CD14-positive monocyte (primary cell): ENCODE data around the gene CYCS. TPM values are rescaled to one million over a fixed set of nuclear protein-coding genes. Genes with fewer than 3 reads are reported as not detected.
"Not testable (repeated sequence)": the region's sequence is repeated elsewhere in the genome, so short reads cannot be mapped to it uniquely, and the experiment has no call there.

Source experiments
- DNase-seq, 3 donors: peaks; one replicate each; pipeline ENCODE4 v3.0.0-alpha.2; 2011 to 2022
- H2AFZ ChIP-seq: 2 replicates; pipeline ENCODE4 v1.6.0; 2012; ENCODE audit warnings: mild to moderate bottlenecking, low read depth, low read length, inconsistent platforms; ENCODE audit not compliant: insufficient read depth, poor library complexity, severe bottlenecking
- H3K27ac ChIP-seq, 2 donors: 1 replicate in 1 of 2; 2 replicates in 1 of 2; pipeline ENCODE4 v1.5.1; 2012 to 2013; ENCODE audit warnings: low read length in 2 of 2, control low read depth in 1 of 2, inconsistent platforms in 1 of 2, low read depth in 1 of 2, mild to moderate bottlenecking in 1 of 2
- H3K27me3 ChIP-seq, 2 donors: one replicate each; pipeline versions ENCODE4 v1.6.0 to v1.6.1; 2011 to 2013; ENCODE audit warnings: low read length in 2 of 2; ENCODE audit not compliant: control insufficient read depth in 2 of 2, insufficient read depth in 2 of 2
- H3K36me3 ChIP-seq, 2 donors: replicated peaks in 1 of 2; 1 replicate in 1 of 2; 2 replicates in 1 of 2; pipeline versions ENCODE4 v1.5.1 to v1.6.1; 2012 to 2013; ENCODE audit warnings: low read length in 2 of 2, control low read depth in 1 of 2, inconsistent platforms in 1 of 2, mild to moderate bottlenecking in 1 of 2; ENCODE audit not compliant: insufficient read depth in 2 of 2, control insufficient read depth in 1 of 2
- H3K4me1 ChIP-seq, 2 donors: 1 replicate in 1 of 2; 2 replicates in 1 of 2; pipeline versions ENCODE4 v1.5.1 to v1.6.1; 2012 to 2013; ENCODE audit warnings: low read length in 2 of 2, control low read depth in 1 of 2, inconsistent platforms in 1 of 2, mild to moderate bottlenecking in 1 of 2, moderate library complexity in 1 of 2; ENCODE audit not compliant: insufficient read depth in 2 of 2, control insufficient read depth in 1 of 2
- H3K4me2 ChIP-seq: replicated peaks from 2 replicates; pipeline ENCODE3; 2012; ENCODE audit warnings: low read length, moderate library complexity, mild to moderate bottlenecking; ENCODE audit not compliant: poor library complexity, severe bottlenecking; ENCODE audit errors: extremely low read depth
- H3K4me3 ChIP-seq, 3 experiments: fragments of 200-600 bp in 1 of 3; sonication (generic) in 1 of 3; replicated peaks in 1 of 3; 1 replicate in 2 of 3; 2 replicates in 1 of 3; pipeline ENCODE4 v1.5.1; 2011 to 2013; ENCODE audit warnings: low read length in 3 of 3, mild to moderate bottlenecking in 3 of 3, control low read depth in 2 of 3, low read depth in 2 of 3, inconsistent platforms in 1 of 3, moderate library complexity in 1 of 3
- H3K79me2 ChIP-seq: 2 replicates; pipeline ENCODE4 v1.6.0; 2012; ENCODE audit warnings: mild to moderate bottlenecking, control low read depth, inconsistent platforms, low read length, moderate library complexity; ENCODE audit not compliant: insufficient read depth
- H3K9ac ChIP-seq: 2 replicates; pipeline ENCODE4 v1.6.0; 2017; ENCODE audit warnings: low read length, mild to moderate bottlenecking; ENCODE audit not compliant: insufficient read depth, poor library complexity, severe bottlenecking
- H3K9me3 ChIP-seq, 2 donors: replicated peaks in 1 of 2; 1 replicate in 1 of 2; 2 replicates in 1 of 2; pipeline versions ENCODE4 v1.5.1 to v1.6.1; 2012 to 2013; ENCODE audit warnings: low read length in 2 of 2, control low read depth in 1 of 2; ENCODE audit not compliant: control insufficient read depth in 1 of 2, insufficient read depth in 1 of 2
- H4K20me1 ChIP-seq: 2 replicates; pipeline ENCODE4 v1.6.0; 2012; ENCODE audit warnings: mild to moderate bottlenecking, low read length, control low read depth, moderate library complexity; ENCODE audit not compliant: insufficient read depth
- H3K27ac Mint-ChIP-seq, 7 donors: one replicate each; pipeline ENCODE4 v1.8.0; 2020; ENCODE audit warnings: mild to moderate bottlenecking in 7 of 7, mixed read lengths in 7 of 7, moderate library complexity in 6 of 7, inconsistent platforms in 2 of 7
- H3K27me3 Mint-ChIP-seq, 3 donors: one replicate each; pipeline ENCODE4 v1.8.0; 2021 to 2022; ENCODE audit warnings: low read depth in 3 of 3, mild to moderate bottlenecking in 3 of 3, mixed read lengths in 3 of 3, moderate library complexity in 3 of 3, inconsistent platforms in 1 of 3
- H3K36me3 Mint-ChIP-seq, 2 donors: one replicate each; pipeline ENCODE4 v1.8.0; 2020; ENCODE audit warnings: mixed read lengths in 2 of 2, inconsistent platforms in 1 of 2, mild to moderate bottlenecking in 1 of 2
- H3K4me1 Mint-ChIP-seq: one replicate; pipeline ENCODE4 v1.8.0; 2020; ENCODE audit warnings: mild to moderate bottlenecking, mixed read lengths
- H3K4me3 Mint-ChIP-seq, 2 donors: one replicate each; pipeline ENCODE4 v1.8.0; 2020; ENCODE audit warnings: mild to moderate bottlenecking in 2 of 2, mixed read lengths in 2 of 2, moderate library complexity in 1 of 2
- H3K9me3 Mint-ChIP-seq, 7 donors: one replicate each; pipeline ENCODE4 v1.8.0; 2020 to 2022; ENCODE audit warnings: mixed read lengths in 7 of 7, mild to moderate bottlenecking in 6 of 7, moderate library complexity in 6 of 7, inconsistent platforms in 2 of 7
- CTCF ChIP-seq: fragments of 200-600 bp; IDR thresholded peaks from one replicate; pipeline ENCODE4 v1.8.0; 2022; ENCODE audit warnings: antibody characterized with exemption, mild to moderate bottlenecking
- WGBS: methylation state at CpG from one replicate; pipeline ENCODE4 v1.1.5; 2013; ENCODE audit warnings: missing lambda C conversion rate; ENCODE audit not compliant: insufficient coverage; 5-methylcytosine and 5-hydroxymethylcytosine counted together
- intact Hi-C, 2 donors: fragments of 100-400 bp; cut with micrococcal nuclease; formaldehyde crosslinking; loops; one replicate each; pipeline versions ENCODE4 v1.15.0 to v1.15.1; 2023
- polyA plus RNA-seq, 3 donors: library from polyadenylated mRNA; depleted of rRNA in 1 of 3; unstranded in 2 of 3; stranded (reverse) in 1 of 3; fragments of 300-500 nt in 2 of 3; fragments of >200 nt in 1 of 3; fragmentation: Illumina TruSeq in 2 of 3; gene quantifications; 1 replicate in 2 of 3; 2 replicates in 1 of 3; pipeline ENCODE4 v1.2.3, GENCODE V29; 2012 to 2021

Gene CYCS
- polyA plus RNA-seq, 3 donors = 35.8 to 99.3 (median 80.8) TPM

- no peak for TF ChIP-seq CTCF
- H3K27ac Mint-ChIP-seq = no peak overlapping the region
- Histone ChIP-seq H2AFZ (no peak overlapping the region), H4K20me1 (no peaks in the 10 kb centered on the region), H3K27me3 (no peaks in the 10 kb centered on the region), H3K36me3 (peaks cover 13 to 43% of the 10 kb centered on the region in 2 donors), H3K9ac (no peak overlapping the region), H3K4me2 (no peak overlapping the region), H3K27ac (no peak overlapping the region), H3K4me1 (no peaks in the 10 kb centered on the region), H3K4me3 (no peak overlapping the region), H3K79me2 (no peaks in the 10 kb centered on the region), H3K9me3 (no peaks in the 10 kb centered on the region)
- no peak overlapping the region for H3K4me3 Mint-ChIP-seq
- peaks cover 0 to 2% (median 1%) of the 10 kb centered on the region in 3 donors for H3K27me3 Mint-ChIP-seq
- DNase-seq = no peak
- WGBS = no CpG with 5 or more reads among the region's 3 CpGs
- no peaks in the 10 kb centered on the region for H3K4me1 Mint-ChIP-seq
- intact Hi-C loops = no loop called here
- peaks cover 29 to 36% of the 10 kb centered on the region in 2 donors for H3K36me3 Mint-ChIP-seq
- H3K9me3 Mint-ChIP-seq = no peaks in the 10 kb centered on the region
These were observed 42.3 kb upstream of the CYCS start for GRCh38 chr7:25167262-25167843.

- H3K4me1 ChIP-seq, H3K4me3 ChIP-seq, H3K4me2 ChIP-seq, H3K9ac ChIP-seq, H2AFZ ChIP-seq, H3K27ac Mint-ChIP-seq, H3K9me3 Mint-ChIP-seq, H3K9me3 ChIP-seq, H3K27me3 ChIP-seq, H4K20me1 ChIP-seq, H3K4me3 Mint-ChIP-seq, intact Hi-C loops, H3K27ac ChIP-seq, H3K27me3 Mint-ChIP-seq, H3K79me2 ChIP-seq, H3K4me1 Mint-ChIP-seq: not testable (repeated sequence)
- peaks cover 27 to 31% of the 10 kb centered on the region in 2 donors for H3K36me3 Mint-ChIP-seq
- WGBS = no CpG with 5 or more reads among the region's 11 CpGs
- H3K36me3 ChIP-seq = peaks cover 6 to 20% of the 10 kb centered on the region in 2 donors
- DNase-seq = peak; percentile 36 to 72 (median 51)
- TF ChIP-seq CTCF = peak; percentile 83
These were observed 35.0 kb upstream of the CYCS start for GRCh38 chr7:25159983-25160596.
